DND-41 (cell line): ENCODE results near the gene ANTXR2.

Experiments
- EZH2 ChIP-seq: IDR thresholded peaks from 3 replicates; pipeline ENCODE4 v1.6.1; 2012; ENCODE audit warnings: borderline replicate concordance, low read depth, mild to moderate bottlenecking, moderate library complexity, low read length, inconsistent platforms; ENCODE audit not compliant: severe bottlenecking
- TF ChIP-seq, protein P1 (sequence below): IDR thresholded peaks from 2 replicates; pipeline ENCODE4 v1.5.1; 2012; ENCODE audit warnings: borderline replicate concordance, low read length, moderate library complexity, mild to moderate bottlenecking; ENCODE audit not compliant: poor library complexity, severe bottlenecking; ENCODE audit errors: extremely low read depth

DNA sequence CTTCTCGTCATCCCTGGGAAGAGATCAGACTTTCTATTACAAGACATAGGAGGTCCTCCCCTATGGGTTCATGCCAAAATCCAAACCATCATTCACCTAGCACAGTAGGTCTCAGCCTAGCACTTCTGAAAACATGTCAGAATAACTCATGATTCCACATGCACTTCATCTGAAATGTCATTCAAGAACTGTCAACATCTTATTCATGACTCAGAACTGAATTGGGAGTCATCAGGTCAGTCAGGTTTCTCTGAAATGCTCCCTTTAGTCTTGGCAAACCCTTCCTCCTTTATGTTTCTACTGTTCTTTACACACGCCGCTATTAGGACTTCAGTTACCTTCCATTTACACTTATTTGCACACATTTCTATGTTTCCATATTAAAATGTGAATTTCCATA, 67.2 kb downstream of the ANTXR2 start:
- TF ChIP-seq, protein P1, sequence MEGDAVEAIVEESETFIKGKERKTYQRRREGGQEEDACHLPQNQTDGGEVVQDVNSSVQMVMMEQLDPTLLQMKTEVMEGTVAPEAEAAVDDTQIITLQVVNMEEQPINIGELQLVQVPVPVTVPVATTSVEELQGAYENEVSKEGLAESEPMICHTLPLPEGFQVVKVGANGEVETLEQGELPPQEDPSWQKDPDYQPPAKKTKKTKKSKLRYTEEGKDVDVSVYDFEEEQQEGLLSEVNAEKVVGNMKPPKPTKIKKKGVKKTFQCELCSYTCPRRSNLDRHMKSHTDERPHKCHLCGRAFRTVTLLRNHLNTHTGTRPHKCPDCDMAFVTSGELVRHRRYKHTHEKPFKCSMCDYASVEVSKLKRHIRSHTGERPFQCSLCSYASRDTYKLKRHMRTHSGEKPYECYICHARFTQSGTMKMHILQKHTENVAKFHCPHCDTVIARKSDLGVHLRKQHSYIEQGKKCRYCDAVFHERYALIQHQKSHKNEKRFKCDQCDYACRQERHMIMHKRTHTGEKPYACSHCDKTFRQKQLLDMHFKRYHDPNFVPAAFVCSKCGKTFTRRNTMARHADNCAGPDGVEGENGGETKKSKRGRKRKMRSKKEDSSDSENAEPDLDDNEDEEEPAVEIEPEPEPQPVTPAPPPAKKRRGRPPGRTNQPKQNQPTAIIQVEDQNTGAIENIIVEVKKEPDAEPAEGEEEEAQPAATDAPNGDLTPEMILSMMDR = no peak
- TF ChIP-seq EZH2 = no peak
